Lower leg skin (tissue), 3 donors: ENCODE data around the gene SIGLEC12.

Experiments
- POLR2A ChIP-seq, 2 donors: fragments of 450-650 bp; IDR thresholded peaks; one replicate each; pipeline ENCODE4 v1.6.1; 2016 to 2017; ENCODE audit warnings: antibody characterized with exemption in 2 of 2, mild to moderate bottlenecking in 1 of 2, moderate library complexity in 1 of 2
- TF ChIP-seq, protein P1 (sequence below), 3 donors: fragments of 450-650 bp; IDR thresholded peaks; one replicate each; pipeline ENCODE4 v1.5.1; 2016; ENCODE audit warnings: antibody characterized with exemption in 3 of 3, mild to moderate bottlenecking in 3 of 3, moderate library complexity in 2 of 3

- TF ChIP-seq, protein P1, sequence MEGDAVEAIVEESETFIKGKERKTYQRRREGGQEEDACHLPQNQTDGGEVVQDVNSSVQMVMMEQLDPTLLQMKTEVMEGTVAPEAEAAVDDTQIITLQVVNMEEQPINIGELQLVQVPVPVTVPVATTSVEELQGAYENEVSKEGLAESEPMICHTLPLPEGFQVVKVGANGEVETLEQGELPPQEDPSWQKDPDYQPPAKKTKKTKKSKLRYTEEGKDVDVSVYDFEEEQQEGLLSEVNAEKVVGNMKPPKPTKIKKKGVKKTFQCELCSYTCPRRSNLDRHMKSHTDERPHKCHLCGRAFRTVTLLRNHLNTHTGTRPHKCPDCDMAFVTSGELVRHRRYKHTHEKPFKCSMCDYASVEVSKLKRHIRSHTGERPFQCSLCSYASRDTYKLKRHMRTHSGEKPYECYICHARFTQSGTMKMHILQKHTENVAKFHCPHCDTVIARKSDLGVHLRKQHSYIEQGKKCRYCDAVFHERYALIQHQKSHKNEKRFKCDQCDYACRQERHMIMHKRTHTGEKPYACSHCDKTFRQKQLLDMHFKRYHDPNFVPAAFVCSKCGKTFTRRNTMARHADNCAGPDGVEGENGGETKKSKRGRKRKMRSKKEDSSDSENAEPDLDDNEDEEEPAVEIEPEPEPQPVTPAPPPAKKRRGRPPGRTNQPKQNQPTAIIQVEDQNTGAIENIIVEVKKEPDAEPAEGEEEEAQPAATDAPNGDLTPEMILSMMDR (IDR thresholded peaks at IDR 0.05) = no peak
- TF ChIP-seq POLR2A (IDR thresholded peaks at IDR 0.05) = no peak
Measured at GRCh38 chr19:51521357-51521756, 19.8 kb upstream of the SIGLEC12 start.
